Stimulated activated effector memory CD8-positive, alpha-beta T cell treated with anti-CD3 and anti-CD28 coated beads, Interleukin-12 subunit alpha, Interleukin-12 subunit beta, amount 100 ng/mL, for 72 hours (primary cell): Measurements from ENCODE around the gene DQX1.

ENCODE experiments used
- ATAC-seq: fragments of 150-1000 bp; cut with Tn5 transposase; 2 replicates; pipeline ENCODE4 v1.10.0; 2021
- DNase-seq, 2 donors: peaks; one replicate each; pipeline ENCODE4 v3.0.0; 2021 to 2022; ENCODE audit warnings: low spot score in 2 of 2
- H3K27ac Mint-ChIP-seq: one replicate; pipeline ENCODE4 v1.8.0; 2022; ENCODE audit warnings: mild to moderate bottlenecking, mixed read lengths
- H3K36me3 Mint-ChIP-seq: one replicate; pipeline ENCODE4 v1.8.0; 2022; ENCODE audit warnings: mild to moderate bottlenecking, mixed read lengths
- H3K4me1 Mint-ChIP-seq: one replicate; pipeline ENCODE4 v1.8.0; 2022; ENCODE audit warnings: mixed read lengths
- H3K4me3 Mint-ChIP-seq: one replicate; pipeline ENCODE4 v1.8.0; 2022; ENCODE audit warnings: mild to moderate bottlenecking, mixed read lengths
- H3K9me3 Mint-ChIP-seq: one replicate; pipeline ENCODE4 v1.8.0; 2022; ENCODE audit warnings: mixed read lengths

DQX1 gene

DNA sequence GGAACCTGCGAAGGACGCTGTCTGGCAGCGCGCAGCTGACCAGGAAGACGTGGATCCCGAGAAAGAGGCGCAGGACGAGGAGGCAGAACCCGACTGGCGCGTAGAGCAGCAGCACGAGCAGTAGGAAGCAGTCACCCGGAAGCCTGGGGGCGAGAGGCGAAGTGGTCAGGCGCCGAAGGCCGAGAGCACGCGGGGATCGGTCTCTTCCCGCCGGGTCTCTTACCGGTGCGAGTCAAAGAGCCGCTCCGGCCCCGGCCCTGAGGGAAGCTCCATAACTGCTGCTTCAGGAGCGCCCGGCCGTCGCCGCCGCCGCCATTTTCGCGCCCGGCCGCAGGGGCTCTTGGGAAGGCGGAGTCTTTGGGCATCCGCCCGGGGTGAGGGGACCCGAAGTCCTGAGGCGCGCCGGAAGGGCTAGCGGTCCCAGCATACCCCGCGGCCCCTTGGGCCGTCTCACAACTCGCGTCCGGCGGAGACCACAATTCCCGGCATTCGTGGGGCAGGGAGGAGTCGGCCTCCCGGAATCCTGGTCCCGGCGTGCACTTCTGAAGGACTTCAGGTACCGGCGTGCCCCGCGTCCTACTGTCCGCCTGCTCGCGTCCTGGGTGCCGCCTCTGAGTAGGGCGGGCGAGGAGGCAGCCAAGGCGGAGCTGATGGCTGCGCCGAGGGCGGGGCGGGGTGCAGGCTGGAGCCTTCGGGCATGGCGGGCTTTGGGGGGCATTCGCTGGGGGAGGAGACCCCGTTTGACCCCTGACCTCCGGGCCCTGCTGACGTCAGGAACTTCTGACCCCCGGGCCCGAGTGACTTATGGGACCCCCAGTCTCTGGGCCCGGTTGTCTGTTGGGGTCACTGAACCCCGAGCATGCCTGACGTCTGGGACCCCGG lies 3.6 kb upstream of the DQX1 start, which contains the start of the genes AUP1 and HTRA2:
TSS of gene AUP1 (minus strand) at position 350 of the 882 bp plus-strand sequence. CDS start at position 273, 77 bp downstream.
TSS of gene HTRA2 (plus strand) at position 577 of the 882 bp plus-strand sequence. CDS start at position 651, 74 bp downstream.
- Mint-ChIP-seq H3K4me1 (peaks cover 48% of the 10 kb centered on the region), H3K27ac (peak within 1 kb of the TSS; percentile 96), H3K36me3 (peaks cover 87% of the 10 kb centered on the region), H3K9me3 (no peaks in the 10 kb centered on the region), H3K4me3 (peak within 1 kb of the TSS; percentile 98)
- peak; percentile 76 to 96 for DNase-seq
- ATAC-seq: peak; percentile 91

GRCh38 chr2:74528600-74529356 lies 2.7 kb upstream of the DQX1 start:
- Mint-ChIP-seq H3K4me1 (peaks cover 48% of the 10 kb centered on the region), H3K36me3 (peaks cover 86% of the 10 kb centered on the region)

GRCh38 chr2:74527741-74528140 lies 1.7 kb upstream of the DQX1 start:
- DNase-seq (no peak), ATAC-seq (no peak)
- no peaks in the 10 kb centered on the region for H3K9me3 Mint-ChIP-seq
- H3K27ac Mint-ChIP-seq: peak overlapping the region; percentile 96
- H3K36me3 Mint-ChIP-seq: peaks cover 76% of the 10 kb centered on the region
- peak overlapping the region; percentile 98 for H3K4me3 Mint-ChIP-seq
- peaks cover 48% of the 10 kb centered on the region for H3K4me1 Mint-ChIP-seq

More at GRCh38 chr2:74528600-74529356, 2.7 kb upstream of the DQX1 start:
- ATAC-seq (peak; percentile 2), DNase-seq (no peak)
- Mint-ChIP-seq H3K9me3 (no peaks in the 10 kb centered on the region), H3K4me3 (peak overlapping the region; percentile 98), H3K27ac (peak overlapping the region; percentile 96)

- peak overlapping the region; percentile 98 for H3K4me3 Mint-ChIP-seq
- H3K27ac Mint-ChIP-seq: no peak overlapping the region
- no peaks in the 10 kb centered on the region for H3K9me3 Mint-ChIP-seq
- H3K4me1 Mint-ChIP-seq: peaks cover 40% of the 10 kb centered on the region
- H3K36me3 Mint-ChIP-seq: peaks cover 66% of the 10 kb centered on the region
- DNase-seq (no peak), ATAC-seq (no peak)
Observed at GRCh38 chr2:74526649-74527230, 709 bp upstream of the DQX1 start.

DNA sequence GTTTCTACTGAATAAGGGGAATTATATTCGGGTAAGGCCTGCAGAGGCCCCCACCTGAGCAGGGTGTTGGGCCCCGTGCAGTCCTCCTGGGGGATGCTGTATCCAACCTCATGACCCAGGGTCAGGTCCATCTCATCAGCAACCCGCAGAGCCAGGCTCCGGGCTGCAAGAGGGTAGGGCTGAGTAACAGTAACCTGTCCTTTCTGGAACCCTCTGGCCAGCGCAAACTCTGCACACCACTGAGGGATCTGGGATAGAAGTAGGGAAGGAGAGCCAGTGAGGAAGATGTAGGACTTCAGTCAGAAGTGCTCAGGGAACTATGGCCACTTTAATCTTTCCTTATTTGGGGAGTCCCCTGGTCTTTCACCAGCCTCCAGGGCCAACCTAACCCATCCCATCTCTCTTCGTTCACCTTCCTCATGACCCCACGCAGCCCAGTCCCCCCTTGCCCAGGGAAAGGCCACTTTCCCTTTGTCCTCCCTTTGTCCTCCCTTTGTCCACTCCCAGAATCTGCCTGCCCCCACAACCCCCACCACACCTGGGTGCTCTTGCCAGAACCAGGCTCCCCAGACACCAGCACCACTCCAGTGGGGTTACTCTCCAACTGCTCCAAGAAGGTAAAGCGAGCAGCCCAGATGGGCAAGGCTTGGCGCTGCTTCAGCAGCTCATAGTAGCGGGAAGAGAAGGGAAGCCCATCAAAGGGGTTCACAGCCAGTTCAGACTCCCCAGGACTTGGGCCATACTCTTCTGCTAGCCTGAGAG lies 895 bp downstream of the DQX1 start:
- Mint-ChIP-seq H3K27ac (no peak overlapping the region), H3K9me3 (no peaks in the 10 kb centered on the region), H3K4me1 (peaks cover 28% of the 10 kb centered on the region), H3K36me3 (peaks cover 51% of the 10 kb centered on the region), H3K4me3 (no peak overlapping the region)
- DNase-seq (no peak), ATAC-seq (no peak)

DNA sequence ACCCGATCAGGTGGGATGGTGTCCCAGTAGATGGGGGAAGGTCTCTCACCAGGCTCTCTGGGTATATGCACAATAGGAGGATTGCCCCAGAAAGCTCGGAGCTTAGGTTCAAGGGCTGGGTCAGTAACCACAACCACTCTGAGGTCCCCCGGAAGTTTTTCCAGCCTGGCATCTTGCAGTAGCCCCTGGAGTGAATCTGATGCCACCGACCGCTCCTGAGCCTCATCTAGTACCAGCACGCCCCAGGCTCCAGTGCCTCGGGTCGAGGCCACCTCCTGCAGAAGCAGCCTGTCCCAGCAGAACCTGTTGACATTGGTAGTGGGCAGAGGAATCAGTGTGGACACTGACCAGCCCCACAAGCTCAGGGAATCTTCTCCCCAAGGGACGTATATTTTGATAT lies 2.0 kb downstream of the DQX1 start:
- Mint-ChIP-seq H3K9me3 (no peaks in the 10 kb centered on the region), H3K27ac (no peak overlapping the region), H3K4me1 (peaks cover 27% of the 10 kb centered on the region), H3K4me3 (no peak overlapping the region), H3K36me3 (peaks cover 41% of the 10 kb centered on the region)
- ATAC-seq (no peak), DNase-seq (no peak)

DNA sequence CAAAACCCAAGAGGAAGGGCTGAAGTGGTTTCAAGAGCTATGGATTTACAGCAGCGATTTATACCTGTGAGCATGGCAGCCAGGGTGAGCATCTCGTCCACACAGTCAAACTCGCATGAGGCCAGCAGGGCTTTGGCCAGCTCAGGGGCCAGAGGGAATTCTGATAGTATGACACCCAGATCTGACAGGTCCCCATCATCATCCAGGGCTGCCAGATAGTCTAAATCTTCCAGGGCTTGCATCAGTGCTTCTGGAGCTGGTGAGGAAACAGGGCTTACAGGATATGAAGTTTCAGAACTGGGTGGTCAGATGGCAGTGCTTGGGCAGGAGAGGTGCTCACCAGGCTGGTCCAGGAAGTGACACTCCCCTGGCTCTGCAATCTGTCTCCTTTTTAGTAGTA lies 3.5 kb downstream of the DQX1 start:
- no peak overlapping the region for H3K27ac Mint-ChIP-seq
- DNase-seq (no peak), ATAC-seq (no peak)
- H3K9me3 Mint-ChIP-seq: no peaks in the 10 kb centered on the region
- peaks cover 26% of the 10 kb centered on the region for H3K36me3 Mint-ChIP-seq
- peaks cover 13% of the 10 kb centered on the region for H3K4me1 Mint-ChIP-seq
- H3K4me3 Mint-ChIP-seq: no peak overlapping the region

DNA sequence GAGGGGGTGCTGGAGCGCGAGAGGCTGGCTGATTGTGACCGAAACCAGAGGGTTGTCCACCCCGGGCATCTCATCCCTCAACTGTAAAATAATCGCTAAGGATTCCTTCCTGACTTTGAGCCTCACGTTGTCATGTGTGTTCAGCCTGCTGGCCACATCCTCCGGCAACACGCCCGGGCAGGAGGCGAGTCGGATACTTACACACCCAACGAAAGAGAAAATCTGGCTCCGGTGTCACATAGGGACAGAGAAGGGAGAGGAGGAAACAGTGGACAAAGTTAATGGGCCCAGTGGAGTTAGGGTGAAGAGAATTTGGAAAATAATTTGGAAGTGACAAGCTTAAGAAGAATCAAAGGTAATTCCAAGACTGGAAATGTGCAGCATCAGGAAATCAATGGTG lies 9.4 kb downstream of the DQX1 start:
- H3K4me1 Mint-ChIP-seq: peaks cover 16% of the 10 kb centered on the region
- no peaks in the 10 kb centered on the region for H3K9me3 Mint-ChIP-seq
- no peaks in the 10 kb centered on the region for H3K36me3 Mint-ChIP-seq
- peak overlapping the region; percentile 73 for H3K4me3 Mint-ChIP-seq
- DNase-seq: no peak
- no peak for ATAC-seq
- H3K27ac Mint-ChIP-seq: no peak overlapping the region

DNA sequence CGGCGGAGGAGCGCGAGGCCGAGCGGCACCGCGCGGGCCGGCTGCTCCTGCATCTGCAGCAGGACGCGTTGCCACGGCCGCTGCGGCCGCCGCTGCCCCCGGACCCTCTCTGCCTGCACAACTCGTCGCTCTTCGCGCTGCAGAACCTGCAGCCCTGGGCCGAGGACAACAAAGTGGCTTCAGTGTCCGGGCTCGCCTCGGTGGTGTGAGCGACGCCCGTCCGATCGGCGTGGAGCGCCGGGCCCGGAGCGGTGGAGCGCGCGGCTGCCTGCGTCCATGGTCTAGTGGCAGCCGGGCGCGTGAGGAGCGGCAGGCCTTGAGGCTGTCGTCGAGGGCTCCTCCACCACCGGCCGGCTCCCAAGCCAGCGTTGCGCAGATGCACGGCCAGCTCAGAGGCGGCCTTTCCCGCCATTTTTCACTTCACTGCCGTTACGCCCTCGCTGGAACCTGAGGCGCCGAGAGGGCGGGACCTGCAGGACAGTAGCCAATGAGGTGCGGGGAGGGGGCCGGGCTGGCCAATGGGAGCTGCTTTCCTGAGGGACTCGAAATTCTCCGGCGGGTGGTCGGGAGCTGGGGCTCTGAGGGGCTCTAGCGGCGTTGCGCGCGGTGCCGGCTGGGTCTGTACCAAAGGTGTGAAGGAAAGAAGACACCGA lies 9.9 kb downstream of the DQX1 start:
- H3K36me3 Mint-ChIP-seq: no peaks in the 10 kb centered on the region
- DNase-seq (peak; percentile 60 to 84), ATAC-seq (peak; percentile 82)
- peak overlapping the region; percentile 73 for H3K4me3 Mint-ChIP-seq
- H3K4me1 Mint-ChIP-seq: peaks cover 16% of the 10 kb centered on the region
- no peaks in the 10 kb centered on the region for H3K9me3 Mint-ChIP-seq
- H3K27ac Mint-ChIP-seq: no peak overlapping the region

DNA sequence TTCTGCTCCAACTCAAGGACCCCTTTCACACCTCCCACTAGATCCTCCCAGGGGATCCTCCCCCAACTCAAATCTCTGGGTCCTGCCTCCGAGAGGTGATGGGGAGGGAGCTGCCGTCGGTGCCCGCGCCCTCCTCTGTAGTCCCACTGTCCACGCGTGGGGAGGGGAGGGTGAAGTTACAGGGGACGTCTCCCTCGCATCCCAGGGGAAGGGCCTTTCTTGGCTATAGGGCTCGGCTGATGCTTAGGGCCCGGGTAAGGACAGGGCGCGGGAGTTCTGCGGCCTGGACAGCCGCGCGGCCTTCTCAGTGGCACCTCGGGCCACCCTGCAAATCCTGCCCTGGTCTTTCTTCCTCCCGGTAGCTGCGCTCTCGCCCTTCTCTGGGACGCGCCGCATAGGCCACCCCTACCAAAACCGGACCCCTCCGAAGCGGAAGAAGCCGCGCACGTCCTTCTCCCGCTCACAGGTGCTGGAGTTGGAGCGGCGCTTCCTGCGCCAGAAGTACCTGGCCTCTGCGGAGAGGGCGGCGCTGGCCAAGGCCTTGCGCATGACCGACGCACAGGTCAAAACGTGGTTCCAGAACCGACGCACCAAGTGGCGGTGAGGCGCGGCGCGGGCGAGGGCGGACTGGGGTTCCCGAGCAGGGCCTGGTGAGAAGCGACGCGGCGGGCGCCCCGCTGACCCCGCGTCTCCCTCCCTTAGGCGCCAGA lies 10.6 kb downstream of the DQX1 start:
- DNase-seq: no peak
- no peak overlapping the region for H3K27ac Mint-ChIP-seq
- peaks cover 16% of the 10 kb centered on the region for H3K4me1 Mint-ChIP-seq
- no peak for ATAC-seq
- H3K9me3 Mint-ChIP-seq: no peaks in the 10 kb centered on the region
- H3K4me3 Mint-ChIP-seq: peak overlapping the region; percentile 73
- H3K36me3 Mint-ChIP-seq: no peaks in the 10 kb centered on the region

DNA sequence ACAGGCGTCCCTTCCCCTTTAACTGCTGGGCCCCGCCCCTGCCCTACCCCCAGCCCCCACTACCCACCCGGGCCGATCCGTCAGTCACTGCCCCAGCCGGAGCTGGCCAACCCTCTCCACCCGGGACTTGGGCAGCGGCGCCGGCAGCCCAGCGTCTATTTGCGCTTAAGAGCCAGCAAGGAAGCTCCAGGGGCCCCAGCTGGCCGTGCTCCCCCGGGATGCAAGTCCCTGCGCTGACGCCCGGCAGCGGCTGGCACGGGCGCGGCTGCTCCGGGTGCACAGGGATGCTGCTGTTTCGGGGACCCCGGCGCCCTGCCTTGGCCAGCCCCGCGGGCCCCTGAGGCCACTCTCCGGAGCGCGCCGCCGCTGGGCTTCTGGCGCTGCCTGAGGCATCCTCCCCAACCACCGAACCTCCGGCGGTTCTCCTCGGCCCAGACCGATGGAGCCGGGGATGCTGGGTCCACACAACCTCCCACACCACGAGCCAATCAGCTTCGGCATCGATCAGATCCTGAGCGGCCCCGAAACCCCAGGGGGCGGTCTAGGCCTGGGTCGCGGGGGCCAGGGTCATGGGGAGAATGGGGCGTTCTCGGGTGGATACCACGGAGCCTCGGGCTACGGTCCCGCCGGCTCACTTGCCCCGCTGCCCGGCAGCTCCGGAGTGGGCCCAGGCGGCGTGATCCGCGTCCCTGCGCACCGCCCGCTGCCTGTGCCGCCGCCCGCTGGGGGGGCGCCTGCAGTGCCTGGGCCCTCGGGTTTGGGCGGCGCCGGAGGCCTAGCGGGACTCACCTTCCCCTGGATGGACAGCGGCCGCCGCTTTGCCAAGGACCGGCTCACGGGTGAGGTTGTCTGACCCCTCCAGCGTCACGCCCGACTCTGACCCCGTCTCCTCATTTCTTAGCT lies 11.4 kb downstream of the DQX1 start, which contains the start of gene TLX2:
TSS of gene TLX2 (plus strand) at position 83 of the 903 bp plus-strand sequence. CDS start at position 440, 357 bp downstream.
- no peaks in the 10 kb centered on the region for H3K9me3 Mint-ChIP-seq
- DNase-seq (no peak), ATAC-seq (peak; percentile 6)
- H3K27ac Mint-ChIP-seq: no peak within 1 kb of the TSS
- H3K4me1 Mint-ChIP-seq: peaks cover 16% of the 10 kb centered on the region
- no peaks in the 10 kb centered on the region for H3K36me3 Mint-ChIP-seq
- H3K4me3 Mint-ChIP-seq: peak within 1 kb of the TSS; percentile 73

- Mint-ChIP-seq H3K27ac (no peak overlapping the region), H3K36me3 (no peaks in the 10 kb centered on the region), H3K4me1 (peaks cover 16% of the 10 kb centered on the region), H3K9me3 (no peaks in the 10 kb centered on the region), H3K4me3 (peak overlapping the region; percentile 73)
- DNase-seq (no peak), ATAC-seq (peak; percentile 48)
Observed at GRCh38 chr2:74513605-74514367, 12.2 kb downstream of the DQX1 start.
